Nephron progenitor cell (in vitro differentiated cells): ENCODE results near the gene TACR2.

Experiments
- DNase-seq: peaks from one replicate; pipeline ENCODE4 v3.0.0; 2021
- H3K27ac Mint-ChIP-seq: 2 replicates; pipeline ENCODE4 v1.8.0; 2021; ENCODE audit warnings: mild to moderate bottlenecking, moderate library complexity, mixed read lengths
- H3K27me3 Mint-ChIP-seq: 2 replicates; pipeline ENCODE4 v1.8.0; 2021; ENCODE audit warnings: mild to moderate bottlenecking, low read depth, mixed read lengths; ENCODE audit not compliant: poor library complexity
- H3K36me3 Mint-ChIP-seq: 2 replicates; pipeline ENCODE4 v1.8.0; 2021; ENCODE audit warnings: low read depth, mixed read lengths
- H3K4me1 Mint-ChIP-seq: 2 replicates; pipeline ENCODE4 v1.8.0; 2021; ENCODE audit warnings: mixed read lengths
- H3K4me3 Mint-ChIP-seq: 2 replicates; pipeline ENCODE4 v1.8.0; 2021; ENCODE audit warnings: mild to moderate bottlenecking, moderate library complexity, mixed read lengths
- H3K9me3 Mint-ChIP-seq: 2 replicates; pipeline ENCODE4 v1.8.0; 2021; ENCODE audit warnings: mild to moderate bottlenecking, moderate library complexity, mixed read lengths
- CTCF ChIP-seq: fragments of 200-600 bp; sonication (generic); IDR thresholded peaks from 2 replicates; pipeline ENCODE4 v1.5.0; 2021; ENCODE audit warnings: antibody characterized with exemption

Gene TACR2

GRCh38 chr10:69416695-69417094, at the start of gene TACR2:
TSS of gene TACR2 (minus strand) at chr10:69416918. CDS start at chr10:69416323, 595 bp downstream.
- DNase-seq, result no peak
- no peak for TF ChIP-seq CTCF
- H3K27ac Mint-ChIP-seq, result no peak within 1 kb of the TSS
- no peaks in the 10 kb centered on the region for H3K9me3 Mint-ChIP-seq
- H3K36me3 Mint-ChIP-seq, result no peaks in the 10 kb centered on the region
- H3K27me3 Mint-ChIP-seq, result peaks cover 10% of the 10 kb centered on the region
- H3K4me1 Mint-ChIP-seq, result peaks cover 24% of the 10 kb centered on the region
- no peak within 1 kb of the TSS for H3K4me3 Mint-ChIP-seq

- H3K4me1 Mint-ChIP-seq, result peaks cover 75% of the 10 kb centered on the region
- no peaks in the 10 kb centered on the region for H3K36me3 Mint-ChIP-seq
Measured at GRCh38 chr10:69466158-69466490, 49.4 kb upstream of the TACR2 start.

GRCh38 chr10:69465457-69466157, 48.9 kb upstream of the TACR2 start:
- H3K27me3 Mint-ChIP-seq, result peaks cover 2% of the 10 kb centered on the region
- H3K9me3 Mint-ChIP-seq, result no peaks in the 10 kb centered on the region
- H3K4me1 Mint-ChIP-seq, result peaks cover 75% of the 10 kb centered on the region
- no peak for DNase-seq
- no peaks in the 10 kb centered on the region for H3K36me3 Mint-ChIP-seq
- H3K4me3 Mint-ChIP-seq, result no peak overlapping the region
- no peak overlapping the region for H3K27ac Mint-ChIP-seq
- TF ChIP-seq CTCF, result no peak

More at GRCh38 chr10:69466158-69466490, 49.4 kb upstream of the TACR2 start:
- H3K27me3 Mint-ChIP-seq, result peaks cover 2% of the 10 kb centered on the region
- no peak for DNase-seq
- TF ChIP-seq CTCF, result no peak
- H3K9me3 Mint-ChIP-seq, result no peaks in the 10 kb centered on the region
- H3K4me3 Mint-ChIP-seq, result no peak overlapping the region
- H3K27ac Mint-ChIP-seq, result no peak overlapping the region

GRCh38 chr10:69464801-69465401, 48.2 kb upstream of the TACR2 start:
- Mint-ChIP-seq H3K27ac (no peak overlapping the region), H3K4me1 (peaks cover 76% of the 10 kb centered on the region), H3K4me3 (no peak overlapping the region), H3K36me3 (no peaks in the 10 kb centered on the region), H3K9me3 (no peaks in the 10 kb centered on the region), H3K27me3 (peaks cover 2% of the 10 kb centered on the region)
- DNase-seq, result no peak
- TF ChIP-seq CTCF, result no peak

GRCh38 chr10:69464401-69464800, 47.7 kb upstream of the TACR2 start:
- H3K36me3 Mint-ChIP-seq, result no peaks in the 10 kb centered on the region
- H3K4me1 Mint-ChIP-seq, result peaks cover 78% of the 10 kb centered on the region
- no peaks in the 10 kb centered on the region for H3K9me3 Mint-ChIP-seq
- H3K4me3 Mint-ChIP-seq, result no peak overlapping the region
- no peak for TF ChIP-seq CTCF
- DNase-seq, result no peak
- peaks cover 2% of the 10 kb centered on the region for H3K27me3 Mint-ChIP-seq
- H3K27ac Mint-ChIP-seq, result no peak overlapping the region

- Mint-ChIP-seq H3K36me3 (no peaks in the 10 kb centered on the region), H3K27me3 (peaks cover 2% of the 10 kb centered on the region), H3K4me3 (no peak overlapping the region), H3K4me1 (peaks cover 83% of the 10 kb centered on the region), H3K9me3 (no peaks in the 10 kb centered on the region), H3K27ac (peak overlapping the region; percentile 24)
- no peak for TF ChIP-seq CTCF
- no peak for DNase-seq
Measured at GRCh38 chr10:69463886-69464285, 47.2 kb upstream of the TACR2 start.
